ENCODE measurements around the gene UPB1. TPM values are rescaled to one million over a fixed set of nuclear protein-coding genes. Genes with fewer than 3 reads are reported as not detected.
A peak's percentile ranks its signal among the peaks of the same experiment; 100 is the strongest.

UPB1 gene
- total and polyA plus RNA-seq, 9 of the 15 experiments (the other 6 are each of a cell fraction or from before 2014, with no cell fraction given) = 0.06 to 0.11 TPM; not detected in 7

GRCh38 chr22:24446260-24446611 is 48.9 kb upstream of the UPB1 start (continued):
- no peak for TF ChIP-seq CHAMP1 (IDR thresholded peaks at IDR 0.05)
- no peak for TF ChIP-seq ZNF449 (CRISPR knock-in tag; IDR thresholded peaks at IDR 0.05)
- no peak for TF ChIP-seq ZNF76 (CRISPR knock-in tag; IDR thresholded peaks at IDR 0.05; ENCODE audit: borderline replicate concordance)
- no peak for TF ChIP-seq CBX5 (IDR thresholded peaks at IDR 0.05; ENCODE audit: borderline replicate concordance, low read depth)
- no peak for TF ChIP-seq ZNF512 (tag; IDR thresholded peaks at IDR 0.05)

- FAIRE-seq (no peak), DNase-seq (ENCODE audit: extremely low read depth in 1 of 4, low spot score in 3 of 4) (peak in 1 of 4 experiments; percentile 32), ATAC-seq (no peak)
- BruUV-seq (replicated peaks) = no TSS peak
- H3K9me3 ChIP-seq (replicated peaks; ENCODE audit: control insufficient read depth, insufficient read depth, low read depth, low read length) = no peaks in the 10 kb centered on the region
- no peaks in the 10 kb centered on the region for H3K36me3 ChIP-seq (ENCODE audit: control insufficient read depth, insufficient read depth, low read length)
- H4K20me1 ChIP-seq (replicated peaks; ENCODE audit: control insufficient read depth, insufficient read depth, low read length) = no peaks in the 10 kb centered on the region
- H3K9ac ChIP-seq (ENCODE audit: insufficient read depth in 1 of 2, low read depth in 2 of 2, low read length in 2 of 2) = no peak overlapping the region
- no peak overlapping the region for H3K27ac ChIP-seq (ENCODE audit: extremely low read depth, low read depth, low read length)
- POLR2A ChIA-PET = no interaction called here
- no peak overlapping the region for H3K4me3 ChIP-seq
- in situ Hi-C loops (cut with MboI) = no loop called here
- H3K79me2 ChIP-seq (ENCODE audit: control insufficient read depth, insufficient read depth, low read length) = no peaks in the 10 kb centered on the region
- no peaks in the 10 kb centered on the region for H3K27me3 ChIP-seq (ENCODE audit: control insufficient read depth in 2 of 2, insufficient read depth in 2 of 2, low read length in 2 of 2)
- H2AFZ ChIP-seq (ENCODE audit: low read depth, low read length) = 0 out of 2 replicates have a peak overlapping the region, but pooled peaks have one; percentile 65
- CTCF ChIA-PET (ENCODE audit: low intra/inter-chr PET ratio) = no interaction called here
- TF ChIP-seq EGR1 (conservative IDR thresholded peaks at IDR 0.05) (0 out of 2 replicates have a peak, but pooled peaks have one; percentile 10), ZNF77 (CRISPR knock-in tag; IDR thresholded peaks at IDR 0.05) (no peak)
- H3K9me1 ChIP-seq (ENCODE audit: control insufficient read depth, insufficient read depth, low read length) = no peaks in the 10 kb centered on the region
- peaks cover 6 to 19% of the 10 kb centered on the region in 2 experiments for H3K4me1 ChIP-seq (replicated peaks in 1 of 2; ENCODE audit: control insufficient read depth in 2 of 2, insufficient read depth in 2 of 2, low read length in 2 of 2)
- intact Hi-C loops (cut with micrococcal nuclease) = no loop called here
- H3K4me2 ChIP-seq (ENCODE audit: insufficient read depth, low read length) = peak overlapping the region; percentile 18; the same call in 1 of the 2 replicates
- WGBS (ENCODE audit: insufficient coverage, low coverage, missing lambda C conversion rate) = 0% methylated on average over 1 of the region's 1 CpG
These were observed 44.5 kb upstream of the UPB1 start for GRCh38 chr22:24450610-24451009.

Measured in K562 (cell line).